Mucosa of descending colon (tissue), 3 donors: Measurements from ENCODE around the gene MSMP. TPM values are rescaled to one million over a fixed set of nuclear protein-coding genes. Genes with fewer than 3 reads are reported as not detected.

Source experiments
- ATAC-seq: fragments of 200-7000 bp; cut with Tn5 transposase; one replicate; pipeline ENCODE4 v1.9.1; 2020; ENCODE audit warnings: mild to moderate bottlenecking, moderate library complexity
- DNase-seq, 3 donors: peaks; one replicate each; pipeline ENCODE4 v3.0.0-alpha.2; 2020
- H3K36me3 ChIP-seq: fragments of 200-600 bp; one replicate; pipeline ENCODE4 v1.8.0; 2021; ENCODE audit warnings: low read depth, mild to moderate bottlenecking
- H3K4me1 ChIP-seq: fragments of 200-600 bp; one replicate; pipeline ENCODE4 v1.8.0; 2021; ENCODE audit warnings: low read depth, mild to moderate bottlenecking
- H3K4me3 ChIP-seq: fragments of 200-600 bp; one replicate; pipeline ENCODE4 v1.8.0; 2021; ENCODE audit warnings: mild to moderate bottlenecking
- H3K9me3 ChIP-seq: fragments of 200-600 bp; one replicate; pipeline ENCODE4 v1.8.0; 2021; ENCODE audit warnings: mild to moderate bottlenecking
- intact Hi-C, 2 donors: fragments of 100-400 bp; cut with DNase I in 1 of 2; cut with micrococcal nuclease in 1 of 2; formaldehyde crosslinking; loops; one replicate each; pipeline versions ENCODE4 v1.11.0 to v1.11.1; 2022; cut with DNase I, micrococcal nuclease
- total RNA-seq, 3 donors: library from RNA; stranded (reverse); fragmentation: NEBNext Ultra II Directional in 2 of 3; extraction: Animal tissue kit (Norgen Biotek cat#: 25700) in 2 of 3; gene quantifications; one replicate each; pipeline versions ENCODE4 v1.2.1 to v1.2.4, GENCODE V29; 2021 to 2023
- TF ChIP-seq, protein P1 (sequence below): fragments of 200-600 bp; IDR thresholded peaks from one replicate; pipeline ENCODE4 v1.8.0; 2022; ENCODE audit warnings: antibody characterized with exemption, mild to moderate bottlenecking
- donor health status: DM: no; HTN: no; CAD: no; lungs with moderate emphysema.
- donor health status: DM: no; HTN: no; CAD: no.
- donor health status: DM: no; HTN: yes; CAD: no.

Gene MSMP
- total RNA-seq, 3 donors from 2014 or later: 0.48 TPM; not detected in 2

DNA sequence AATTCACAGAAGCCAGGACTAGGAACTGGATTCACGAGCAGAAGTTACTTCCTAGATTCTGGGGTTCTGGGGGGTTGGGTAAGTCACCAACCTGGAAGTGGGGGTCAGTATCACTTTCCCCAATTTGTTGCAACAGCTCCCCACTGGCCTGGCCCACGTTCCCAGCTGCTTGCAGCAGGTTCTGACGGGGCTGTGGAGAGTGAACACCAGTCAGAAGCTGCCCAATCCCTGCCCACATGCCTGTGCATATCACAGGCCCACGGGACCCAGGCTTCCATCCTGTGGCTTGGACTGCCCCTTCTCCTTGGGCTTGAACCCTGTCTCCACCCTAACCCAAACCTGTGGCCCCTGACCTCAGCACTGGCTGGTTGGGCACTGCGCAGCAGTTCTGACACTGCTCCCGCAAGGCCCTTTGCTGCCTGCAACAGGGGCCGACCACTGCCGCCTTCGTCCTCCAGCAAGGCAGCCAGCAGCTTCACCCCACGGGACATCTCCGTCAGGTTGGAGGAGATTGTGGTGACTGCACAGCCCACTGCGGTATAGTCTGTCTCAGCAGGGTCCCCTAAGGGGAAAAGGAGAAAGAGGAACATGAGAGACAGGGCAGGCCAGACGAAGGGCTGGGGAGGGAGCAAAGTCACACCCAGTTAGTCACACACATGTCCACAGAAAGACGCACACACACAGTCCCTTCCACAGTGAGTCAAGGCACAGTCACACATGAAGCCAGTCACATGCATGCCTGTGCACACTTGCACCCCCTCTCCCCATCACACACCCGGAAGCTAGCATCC lies 35.2 kb downstream of the MSMP start:
- H3K4me1 ChIP-seq: no peaks in the 10 kb centered on the region
- no peak overlapping the region for H3K4me3 ChIP-seq
- ATAC-seq (peak; percentile 65), DNase-seq (no peak)
- intact Hi-C loops: no loop called here
- TF ChIP-seq, protein P1, sequence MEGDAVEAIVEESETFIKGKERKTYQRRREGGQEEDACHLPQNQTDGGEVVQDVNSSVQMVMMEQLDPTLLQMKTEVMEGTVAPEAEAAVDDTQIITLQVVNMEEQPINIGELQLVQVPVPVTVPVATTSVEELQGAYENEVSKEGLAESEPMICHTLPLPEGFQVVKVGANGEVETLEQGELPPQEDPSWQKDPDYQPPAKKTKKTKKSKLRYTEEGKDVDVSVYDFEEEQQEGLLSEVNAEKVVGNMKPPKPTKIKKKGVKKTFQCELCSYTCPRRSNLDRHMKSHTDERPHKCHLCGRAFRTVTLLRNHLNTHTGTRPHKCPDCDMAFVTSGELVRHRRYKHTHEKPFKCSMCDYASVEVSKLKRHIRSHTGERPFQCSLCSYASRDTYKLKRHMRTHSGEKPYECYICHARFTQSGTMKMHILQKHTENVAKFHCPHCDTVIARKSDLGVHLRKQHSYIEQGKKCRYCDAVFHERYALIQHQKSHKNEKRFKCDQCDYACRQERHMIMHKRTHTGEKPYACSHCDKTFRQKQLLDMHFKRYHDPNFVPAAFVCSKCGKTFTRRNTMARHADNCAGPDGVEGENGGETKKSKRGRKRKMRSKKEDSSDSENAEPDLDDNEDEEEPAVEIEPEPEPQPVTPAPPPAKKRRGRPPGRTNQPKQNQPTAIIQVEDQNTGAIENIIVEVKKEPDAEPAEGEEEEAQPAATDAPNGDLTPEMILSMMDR: no peak
- peaks cover 37% of the 10 kb centered on the region for H3K36me3 ChIP-seq
- no peaks in the 10 kb centered on the region for H3K9me3 ChIP-seq

DNA sequence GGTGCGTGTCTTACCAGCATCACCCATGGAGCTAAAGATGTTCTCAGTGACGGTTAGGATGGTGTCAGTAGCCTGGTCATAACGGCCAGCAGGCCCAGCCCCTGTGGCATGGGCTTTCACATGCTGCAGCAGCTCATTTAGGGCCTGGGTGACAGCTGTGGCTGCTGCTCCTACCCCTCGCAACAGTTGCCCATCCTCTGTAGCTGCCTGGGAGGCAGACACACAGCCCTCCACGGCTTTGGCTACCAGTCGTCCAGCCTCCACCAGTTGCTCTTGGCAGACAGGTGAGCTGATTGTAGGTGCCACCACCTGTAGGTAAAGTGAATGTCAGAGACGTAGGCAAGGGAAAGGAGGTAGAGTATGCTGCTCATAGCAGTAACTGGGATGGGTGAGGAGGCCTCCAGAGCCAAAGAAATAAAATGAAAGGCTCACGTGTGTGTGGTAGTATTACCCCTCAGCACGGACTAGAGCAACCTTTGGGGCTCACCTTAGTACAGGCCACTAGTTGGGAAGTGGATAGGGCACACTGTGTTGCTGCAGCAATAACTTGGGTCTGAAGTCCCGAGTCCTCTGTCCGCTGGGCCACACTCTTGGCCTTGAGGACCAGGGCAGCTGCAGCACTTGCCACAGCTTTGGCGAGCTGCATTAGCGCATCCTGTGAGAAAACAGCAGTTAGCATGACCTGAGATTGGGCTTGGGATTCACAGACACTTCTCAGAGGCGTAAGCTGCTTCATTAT lies 36.8 kb downstream of the MSMP start:
- Histone ChIP-seq H3K9me3 (no peaks in the 10 kb centered on the region), H3K4me3 (no peak overlapping the region), H3K4me1 (no peaks in the 10 kb centered on the region), H3K36me3 (peaks cover 30% of the 10 kb centered on the region)
- intact Hi-C loops: no loop called here
- TF ChIP-seq, protein P1: no peak
- no peak for ATAC-seq
- no peak for DNase-seq

DNA sequence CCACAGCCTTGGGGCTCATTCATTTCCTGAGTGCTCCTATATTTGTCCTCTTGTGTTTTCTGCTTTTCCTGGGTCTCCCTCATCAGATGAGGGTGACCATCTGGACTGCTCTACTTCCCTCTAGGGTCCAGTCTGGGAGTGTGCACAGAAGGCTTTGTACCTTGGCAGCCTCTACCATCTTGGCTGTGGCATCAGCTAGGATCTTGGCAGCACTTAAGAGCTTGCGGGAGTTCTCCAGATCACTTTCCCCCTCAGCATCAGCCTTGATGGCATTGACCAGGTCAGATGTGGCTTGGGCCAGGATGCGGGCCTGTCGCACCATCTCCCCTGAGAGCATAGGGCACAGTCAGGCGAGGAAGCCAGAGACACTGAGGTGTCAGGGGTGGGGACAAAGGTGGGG lies 37.8 kb downstream of the MSMP start:
- no peaks in the 10 kb centered on the region for H3K4me1 ChIP-seq
- H3K4me3 ChIP-seq: no peak overlapping the region
- ATAC-seq: no peak
- intact Hi-C loops: no loop called here
- H3K36me3 ChIP-seq: peaks cover 29% of the 10 kb centered on the region
- TF ChIP-seq, protein P1: no peak
- H3K9me3 ChIP-seq: no peaks in the 10 kb centered on the region
- no peak for DNase-seq

DNA sequence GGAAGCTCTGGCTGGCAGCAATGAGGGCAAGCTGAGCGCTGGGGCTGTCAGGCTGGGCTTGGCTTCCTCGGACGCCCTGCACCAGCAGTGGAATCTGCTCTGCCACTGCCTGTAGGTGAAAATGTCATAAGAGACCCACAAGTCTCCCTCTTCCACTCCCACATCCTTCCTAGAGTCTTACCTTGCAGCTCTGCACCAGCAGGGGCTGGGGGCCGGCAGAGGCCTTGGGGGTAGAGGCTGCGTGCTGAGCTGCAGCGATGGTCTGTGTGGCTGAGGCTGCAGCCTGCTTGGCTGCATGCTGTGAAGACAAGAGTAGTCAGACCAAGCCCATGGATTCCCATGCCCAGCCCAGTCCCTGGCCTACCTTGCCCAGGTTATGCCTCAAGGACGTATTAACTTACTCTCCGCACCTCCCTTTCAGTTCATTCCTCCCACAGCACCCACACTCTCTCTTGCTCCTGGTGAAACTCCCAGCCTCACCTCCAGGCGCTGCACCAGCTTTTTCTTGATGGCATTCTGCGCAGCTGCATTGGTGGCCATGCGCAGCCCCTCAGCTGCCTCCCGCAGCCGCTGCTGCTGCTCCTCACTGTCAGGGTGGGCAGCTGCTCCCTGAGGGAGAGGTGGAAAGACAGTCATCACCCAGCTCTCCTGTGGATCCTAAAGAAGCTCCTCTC lies 39.4 kb downstream of the MSMP start:
- ATAC-seq: no peak
- intact Hi-C loops: no loop called here

DNA sequence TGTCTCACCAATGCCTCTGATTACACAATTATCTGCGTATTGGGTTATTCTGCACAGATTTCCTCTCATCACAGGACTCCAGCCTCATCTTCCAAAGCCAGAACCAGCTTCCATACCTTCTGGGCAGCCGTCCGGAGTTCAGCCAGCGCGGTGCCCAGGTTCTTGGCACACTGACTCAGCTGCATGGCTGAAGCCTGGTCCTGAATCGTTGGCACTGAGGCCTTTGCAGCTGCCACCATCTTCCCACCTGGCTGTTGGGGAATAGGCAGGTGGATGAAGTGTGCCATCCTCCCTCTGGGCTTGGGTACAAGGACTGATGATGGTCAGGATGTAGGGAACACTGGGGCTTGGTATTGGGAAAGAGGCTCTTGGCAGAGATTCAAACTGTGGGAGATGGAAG lies 40.0 kb downstream of the MSMP start:
- no peak for DNase-seq
- H3K36me3 ChIP-seq: peaks cover 21% of the 10 kb centered on the region
- TF ChIP-seq, protein P1: no peak
- H3K4me1 ChIP-seq: no peaks in the 10 kb centered on the region
- no peak overlapping the region for H3K4me3 ChIP-seq
- ATAC-seq: no peak
- intact Hi-C loops: no loop called here
- no peaks in the 10 kb centered on the region for H3K9me3 ChIP-seq

More for the DNA sequence above, 39.4 kb downstream of the MSMP start:
- peaks cover 21% of the 10 kb centered on the region for H3K36me3 ChIP-seq
- H3K4me1 ChIP-seq: no peaks in the 10 kb centered on the region
- TF ChIP-seq, protein P1: no peak
- no peaks in the 10 kb centered on the region for H3K9me3 ChIP-seq
- no peak for DNase-seq
- H3K4me3 ChIP-seq: no peak overlapping the region
